H9 (cell line): ENCODE data around the gene HBA1. TPM values are rescaled to one million over a fixed set of nuclear protein-coding genes. Genes with fewer than 3 reads are reported as not detected.
A peak's percentile ranks its signal among the peaks of the same experiment; 100 is the strongest.

ENCODE experiments used
- DNase-seq: peaks from one replicate; pipeline ENCODE4 v3.0.0-alpha.2; 2017
- H2AFZ ChIP-seq: one replicate; pipeline ENCODE4 v1.6.1; 2013; ENCODE audit warnings: mild to moderate bottlenecking, low read length, control low read depth, moderate library complexity
- H2AK5ac ChIP-seq: 2 replicates; pipeline ENCODE4 v1.6.1; 2013; ENCODE audit warnings: low read length, control low read depth, mixed read lengths; ENCODE audit not compliant: insufficient read length
- H2BK120ac ChIP-seq: one replicate; pipeline ENCODE4 v1.6.1; 2013; ENCODE audit warnings: low read depth, mild to moderate bottlenecking, low read length, control low read depth, inconsistent platforms; ENCODE audit not compliant: poor library complexity, severe bottlenecking
- H2BK12ac ChIP-seq: 2 replicates; pipeline ENCODE4 v1.6.1; 2013; ENCODE audit warnings: low read length, control low read depth, mixed read lengths, low read depth; ENCODE audit not compliant: insufficient read length
- H2BK15ac ChIP-seq: 2 replicates; pipeline ENCODE4 v1.6.1; 2013; ENCODE audit warnings: low read depth, low read length, control low read depth
- H2BK20ac ChIP-seq: one replicate; pipeline ENCODE4 v1.6.1; 2013; ENCODE audit warnings: low read depth, mild to moderate bottlenecking, low read length, control low read depth, inconsistent platforms; ENCODE audit not compliant: poor library complexity, severe bottlenecking
- H2BK5ac ChIP-seq: 2 replicates; pipeline ENCODE4 v1.6.1; 2013; ENCODE audit warnings: low read length, control low read depth, mixed read lengths; ENCODE audit not compliant: insufficient read length
- H3K14ac ChIP-seq: 2 replicates; pipeline ENCODE4 v1.6.1; 2013; ENCODE audit warnings: low read length, control low read depth; ENCODE audit not compliant: insufficient read depth
- H3K18ac ChIP-seq: 2 replicates; pipeline ENCODE4 v1.6.1; 2013; ENCODE audit warnings: low read depth, mild to moderate bottlenecking, mixed read lengths, low read length, control low read depth; ENCODE audit not compliant: insufficient read length
- H3K23ac ChIP-seq: 2 replicates; pipeline ENCODE4 v1.6.1; 2013; ENCODE audit warnings: low read length, control low read depth, mixed read lengths, low read depth; ENCODE audit not compliant: insufficient read length
- H3K23me2 ChIP-seq: 2 replicates; pipeline ENCODE4 v1.6.1; 2013; ENCODE audit warnings: low read depth, mild to moderate bottlenecking, mixed read lengths, low read length, control low read depth; ENCODE audit not compliant: insufficient read length, poor library complexity, severe bottlenecking
- H3K27ac ChIP-seq: 2 replicates; pipeline ENCODE4 v1.5.1; 2013; ENCODE audit warnings: low read length, control low read depth, mixed read lengths, low read depth; ENCODE audit not compliant: insufficient read length
- H3K27me3 ChIP-seq: 2 replicates; pipeline ENCODE4 v1.6.1; 2013; ENCODE audit warnings: low read length, control low read depth, inconsistent platforms; ENCODE audit not compliant: insufficient read depth
- H3K4ac ChIP-seq: 2 replicates; pipeline ENCODE4 v1.6.1; 2013; ENCODE audit warnings: low read depth, mild to moderate bottlenecking, control low read depth, inconsistent platforms, low read length, moderate library complexity
- H3K4me1 ChIP-seq: 2 replicates; pipeline ENCODE4 v1.6.1; 2013; ENCODE audit warnings: low read length, control low read depth, inconsistent platforms; ENCODE audit not compliant: insufficient read depth
- H3K4me2 ChIP-seq: 2 replicates; pipeline ENCODE4 v1.6.1; 2013; ENCODE audit warnings: low read length, control low read depth, mixed read lengths; ENCODE audit not compliant: insufficient read length, insufficient read depth
- H3K56ac ChIP-seq: 2 replicates; pipeline ENCODE4 v1.6.1; 2013; ENCODE audit warnings: low read depth, mild to moderate bottlenecking, mixed read lengths, low read length, control low read depth; ENCODE audit not compliant: insufficient read length
- H3K79me1 ChIP-seq: 2 replicates; pipeline ENCODE4 v1.6.1; 2013; ENCODE audit warnings: low read depth, mild to moderate bottlenecking, moderate library complexity, low read length, control low read depth, inconsistent platforms; ENCODE audit not compliant: insufficient read depth, poor library complexity, severe bottlenecking
- H3K79me2 ChIP-seq: 2 replicates; pipeline ENCODE4 v1.6.1; 2013; ENCODE audit warnings: low read length, control low read depth, inconsistent platforms; ENCODE audit not compliant: insufficient read depth
- H3K9ac ChIP-seq: 2 replicates; pipeline ENCODE4 v1.6.1; 2013; ENCODE audit warnings: low read length, control low read depth, mixed read lengths; ENCODE audit not compliant: insufficient read length; ENCODE audit errors: extremely low read depth
- H3K9me3 ChIP-seq: one replicate; pipeline ENCODE4 v1.6.1; 2013; ENCODE audit warnings: low read depth, low read length, inconsistent platforms; ENCODE audit not compliant: control insufficient read depth
- H3T11ph ChIP-seq: one replicate; pipeline ENCODE4 v1.6.1; 2013; ENCODE audit warnings: mild to moderate bottlenecking, low read length, control low read depth, inconsistent platforms
- H4K20me1 ChIP-seq: one replicate; pipeline ENCODE4 v1.6.1; 2013; ENCODE audit not compliant: control insufficient read depth, insufficient read length, insufficient read depth
- H4K5ac ChIP-seq: 2 replicates; pipeline ENCODE4 v1.6.1; 2013; ENCODE audit warnings: low read depth, mild to moderate bottlenecking, mixed read lengths, low read length, control low read depth; ENCODE audit not compliant: insufficient read length
- H4K8ac ChIP-seq: replicated peaks from 2 replicates; pipeline ENCODE4 v1.6.1; 2013; ENCODE audit warnings: low read length, control low read depth, mixed read lengths, low read depth; ENCODE audit not compliant: insufficient read length
- H4K91ac ChIP-seq: 2 replicates; pipeline ENCODE4 v1.6.1; 2013; ENCODE audit warnings: low read depth, mild to moderate bottlenecking, moderate library complexity, mixed read lengths, low read length, control low read depth; ENCODE audit not compliant: insufficient read length
- H3K27ac Mint-ChIP-seq, 3 experiments: 2 replicates in 2 of 3; 3 replicates in 1 of 3; pipeline ENCODE4 v1.8.0; 2020 to 2021; ENCODE audit warnings: mixed read lengths in 3 of 3, mild to moderate bottlenecking in 1 of 3, moderate library complexity in 1 of 3
- H3K27me3 Mint-ChIP-seq: 2 replicates; pipeline ENCODE4 v1.8.0; 2021; ENCODE audit warnings: low read depth, mild to moderate bottlenecking, moderate library complexity, mixed read lengths
- H3K36me3 Mint-ChIP-seq, 3 experiments: 2 replicates in 2 of 3; 3 replicates in 1 of 3; pipeline ENCODE4 v1.8.0; 2020 to 2021; ENCODE audit warnings: low read depth in 3 of 3, mixed read lengths in 3 of 3; ENCODE audit not compliant: insufficient read depth in 1 of 3
- H3K4me1 Mint-ChIP-seq, 2 experiments: 2 replicates each; pipeline ENCODE4 v1.8.0; 2020; ENCODE audit warnings: mixed read lengths in 2 of 2
- H3K4me3 Mint-ChIP-seq, 2 experiments: 2 replicates in 1 of 2; 3 replicates in 1 of 2; pipeline ENCODE4 v1.8.0; 2020 to 2021; ENCODE audit warnings: mild to moderate bottlenecking in 2 of 2, mixed read lengths in 2 of 2, moderate library complexity in 1 of 2
- H3K9me3 Mint-ChIP-seq, 2 experiments: 2 replicates in 1 of 2; 3 replicates in 1 of 2; pipeline ENCODE4 v1.8.0; 2020; ENCODE audit warnings: mild to moderate bottlenecking in 2 of 2, mixed read lengths in 2 of 2, moderate library complexity in 1 of 2
- WGBS: extraction: QIAGEN DNeasy Blood & Tissue Kit; methylation state at CpG from one replicate; pipeline ENCODE4 v1.1.7; 2013; ENCODE audit warnings: missing lambda C conversion rate, low lambda C conversion rate, mixed read lengths; ENCODE audit not compliant: insufficient read length; ENCODE audit errors: extremely low coverage; 5-methylcytosine and 5-hydroxymethylcytosine counted together
- total RNA-seq: library from RNA; stranded (reverse); gene quantifications from 2 replicates; pipeline ENCODE4 v1.2.1, GENCODE V29; 2021
- TF ChIP-seq, protein P1 (sequence below): fragments of 200-600 bp; sonication (generic); conservative IDR thresholded peaks from 3 replicates; pipeline ENCODE4 v1.8.0; 2021; ENCODE audit warnings: antibody characterized with exemption, mild to moderate bottlenecking

The HBA1 gene
- total RNA-seq, 1 experiment from 2014 or later: 7.2 TPM

DNA sequence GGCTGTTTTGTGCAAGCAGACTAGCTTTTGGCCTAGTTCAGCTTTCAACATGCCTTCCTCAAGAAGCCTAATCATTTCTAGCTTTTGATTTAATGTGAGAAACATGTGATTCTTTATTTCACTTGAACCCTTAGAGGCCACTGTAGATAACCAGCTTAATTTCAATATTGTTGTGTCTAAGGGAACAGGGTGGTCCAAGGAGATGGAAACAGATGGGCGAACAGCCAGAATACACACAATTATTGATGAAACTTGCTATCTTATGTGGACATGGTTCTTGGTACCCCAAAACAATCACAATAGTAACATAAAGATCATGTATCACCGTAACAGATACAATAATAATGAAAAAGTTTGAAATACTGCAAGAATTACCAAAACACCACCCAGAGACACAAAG, 42.8 kb upstream of the HBA1 start:
- H3K79me1 ChIP-seq: peaks cover 4% of the 10 kb centered on the region
- no peak overlapping the region for H3K14ac ChIP-seq
- no peak overlapping the region for H2BK12ac ChIP-seq
- peak overlapping the region in 1 of 3 experiments; percentile 55; a peak in 1 of 7 replicates for H3K27ac Mint-ChIP-seq
- 0 out of 7 replicates have a peak, but pooled peaks cover 0 to 2% (median 0%) of the 10 kb centered on the region in 3 experiments for H3K36me3 Mint-ChIP-seq
- H3K9me3 ChIP-seq: no peaks in the 10 kb centered on the region
- H3K23me2 ChIP-seq: no peaks in the 10 kb centered on the region
- no peak overlapping the region for H2AFZ ChIP-seq
- no peaks in the 10 kb centered on the region for H3K27me3 Mint-ChIP-seq
- no peak overlapping the region for H4K8ac ChIP-seq
- H3K9ac ChIP-seq: no peak overlapping the region
- H3T11ph ChIP-seq: no peak overlapping the region
- H2BK20ac ChIP-seq: no peak overlapping the region
- no peak overlapping the region for H4K5ac ChIP-seq
- H4K91ac ChIP-seq: no peak overlapping the region
- H3K4ac ChIP-seq: no peak overlapping the region
- H3K4me3 Mint-ChIP-seq: no peak overlapping the region
- H4K20me1 ChIP-seq: no peaks in the 10 kb centered on the region
- no peak overlapping the region for H3K27ac ChIP-seq
- WGBS: no CpG with 5 or more reads among the region's 2 CpGs
- no peak overlapping the region for H3K4me2 ChIP-seq
- DNase-seq: no peak
- no peak overlapping the region for H2AK5ac ChIP-seq
- H3K4me1 Mint-ChIP-seq: peaks cover 0 to 2% of the 10 kb centered on the region in 2 experiments; a peak in 1 of 4 replicates
- H3K23ac ChIP-seq: no peak overlapping the region
- H3K4me1 ChIP-seq: no peaks in the 10 kb centered on the region
- H3K9me3 Mint-ChIP-seq: no peaks in the 10 kb centered on the region
- no peaks in the 10 kb centered on the region for H3K27me3 ChIP-seq
- no peaks in the 10 kb centered on the region for H3K79me2 ChIP-seq
- H2BK15ac ChIP-seq: no peak overlapping the region
- no peak overlapping the region for H3K18ac ChIP-seq
- H3K56ac ChIP-seq: no peak overlapping the region
- TF ChIP-seq, protein P1, sequence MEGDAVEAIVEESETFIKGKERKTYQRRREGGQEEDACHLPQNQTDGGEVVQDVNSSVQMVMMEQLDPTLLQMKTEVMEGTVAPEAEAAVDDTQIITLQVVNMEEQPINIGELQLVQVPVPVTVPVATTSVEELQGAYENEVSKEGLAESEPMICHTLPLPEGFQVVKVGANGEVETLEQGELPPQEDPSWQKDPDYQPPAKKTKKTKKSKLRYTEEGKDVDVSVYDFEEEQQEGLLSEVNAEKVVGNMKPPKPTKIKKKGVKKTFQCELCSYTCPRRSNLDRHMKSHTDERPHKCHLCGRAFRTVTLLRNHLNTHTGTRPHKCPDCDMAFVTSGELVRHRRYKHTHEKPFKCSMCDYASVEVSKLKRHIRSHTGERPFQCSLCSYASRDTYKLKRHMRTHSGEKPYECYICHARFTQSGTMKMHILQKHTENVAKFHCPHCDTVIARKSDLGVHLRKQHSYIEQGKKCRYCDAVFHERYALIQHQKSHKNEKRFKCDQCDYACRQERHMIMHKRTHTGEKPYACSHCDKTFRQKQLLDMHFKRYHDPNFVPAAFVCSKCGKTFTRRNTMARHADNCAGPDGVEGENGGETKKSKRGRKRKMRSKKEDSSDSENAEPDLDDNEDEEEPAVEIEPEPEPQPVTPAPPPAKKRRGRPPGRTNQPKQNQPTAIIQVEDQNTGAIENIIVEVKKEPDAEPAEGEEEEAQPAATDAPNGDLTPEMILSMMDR: no peak
- no peak overlapping the region for H2BK5ac ChIP-seq
- H2BK120ac ChIP-seq: no peak overlapping the region
